HG02938 (cell line): ENCODE data around the gene DMC1.

Experiments used
- ATAC-seq: cut with Tn5 transposase; IDR thresholded peaks from one replicate; pipeline ENCODE4 v1.9.1; 2021; ENCODE audit warnings: mild to moderate bottlenecking, moderate library complexity; ENCODE audit not compliant: unreplicated experiment

DMC1 gene

DNA sequence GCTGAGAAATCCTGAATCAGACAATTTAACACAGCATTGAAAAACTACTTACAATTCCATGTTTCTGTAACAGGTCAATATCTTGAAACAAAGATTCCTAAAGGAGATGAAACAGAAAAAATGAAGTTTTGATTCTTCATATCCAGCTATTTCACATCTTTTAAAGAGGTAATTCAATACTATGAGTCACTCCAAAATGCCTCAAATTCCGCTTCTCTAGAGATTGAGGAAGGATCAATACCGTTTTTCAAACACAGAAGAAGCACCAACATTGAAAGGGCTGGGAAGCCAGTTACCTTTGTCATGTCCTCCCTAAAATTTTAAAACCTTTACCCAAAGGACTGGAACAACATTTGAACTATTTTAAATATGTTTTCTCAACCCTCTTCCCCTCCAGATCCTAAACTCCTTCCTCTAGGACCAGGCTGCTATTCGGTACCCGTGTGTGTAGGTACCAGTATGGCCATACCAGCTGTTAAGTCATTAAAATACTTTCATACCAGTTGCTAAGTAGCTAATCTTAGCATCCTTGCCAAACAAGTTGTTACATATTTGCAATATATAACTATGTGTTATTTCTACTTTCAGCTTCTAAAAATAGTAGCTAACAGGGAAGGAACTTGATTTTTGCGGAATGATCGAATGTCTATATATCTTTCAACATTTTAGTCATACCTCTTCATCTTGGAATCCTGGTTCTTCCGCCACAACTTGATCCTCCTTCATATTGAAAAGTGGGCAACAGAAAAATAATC, 2.3 kb downstream of the DMC1 start:
- ATAC-seq: no peak

DNA sequence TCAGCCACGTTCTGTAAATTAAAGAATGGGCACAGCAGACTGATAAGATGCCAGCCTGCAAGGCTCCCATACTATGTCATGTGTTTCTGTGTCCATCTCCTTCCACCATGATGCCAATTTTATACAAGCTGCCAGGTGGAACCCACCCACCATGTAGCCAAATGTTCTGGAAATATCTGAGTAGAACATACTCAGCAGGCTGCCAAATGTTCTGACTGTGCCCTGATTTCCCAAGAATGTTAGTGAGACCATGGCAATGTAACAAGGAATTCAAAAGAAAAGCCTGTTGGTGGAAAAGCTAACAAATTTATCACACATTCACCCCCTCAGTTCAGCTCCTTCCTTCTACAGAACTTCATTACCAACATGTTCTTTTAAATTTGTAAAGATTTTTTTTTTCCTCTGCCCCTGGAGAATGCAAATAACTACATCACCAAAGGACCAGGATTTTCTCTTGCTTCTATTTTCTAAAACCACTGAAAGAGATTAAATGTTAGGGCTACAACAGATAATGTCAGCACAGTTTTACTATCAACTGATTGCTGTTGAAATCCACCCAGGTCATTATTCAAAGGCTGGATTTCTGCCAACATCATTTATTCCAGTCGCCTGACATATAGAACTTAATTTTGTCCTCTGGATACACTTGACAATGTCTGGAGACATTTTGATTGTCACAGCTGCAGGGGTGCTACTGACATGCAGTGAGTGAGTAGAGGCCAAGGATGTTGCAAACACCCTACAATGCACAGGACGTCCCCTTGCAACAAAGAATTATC, 3.1 kb downstream of the DMC1 start:
- no peak for ATAC-seq

DNA sequence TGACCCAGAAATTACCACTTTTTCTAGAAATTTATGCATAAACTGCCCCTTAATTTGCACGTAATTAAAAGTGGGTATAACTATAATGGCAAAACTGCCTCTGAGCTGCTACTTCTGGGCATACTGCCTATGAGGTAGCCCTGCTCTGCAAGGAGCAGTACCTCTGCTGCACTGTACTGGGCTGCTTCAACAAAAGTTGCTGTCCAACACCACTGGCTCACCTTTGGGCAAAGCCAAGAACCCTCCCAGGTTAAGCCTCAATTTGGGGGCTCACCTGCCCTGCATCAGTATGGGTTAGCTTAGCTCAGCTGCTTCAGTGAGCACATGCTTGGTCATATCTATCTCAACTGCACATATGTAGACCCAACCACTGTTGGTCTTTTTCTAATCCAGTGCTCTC, 4.5 kb downstream of the DMC1 start:
- ATAC-seq: no peak

DNA sequence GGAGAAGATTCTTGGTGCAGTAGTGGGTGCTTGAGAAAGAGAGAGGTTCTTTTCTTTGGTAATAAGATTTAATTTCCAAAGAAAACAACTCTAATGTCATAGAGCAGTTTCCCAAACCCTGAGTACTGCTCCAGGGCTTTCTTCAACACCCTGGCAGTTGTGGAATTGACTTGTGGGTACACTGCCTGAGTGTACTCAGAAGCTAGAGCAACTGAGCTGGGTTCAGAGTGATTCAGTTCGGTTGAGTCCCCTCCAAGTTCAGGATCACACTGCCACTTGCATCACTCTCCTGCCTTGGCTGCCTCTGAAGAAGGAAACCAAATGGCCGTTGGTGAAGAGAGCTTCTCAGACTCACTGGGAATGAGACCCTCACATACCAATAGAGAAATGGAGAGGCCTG, 5.3 kb downstream of the DMC1 start:
- no peak for ATAC-seq

DNA sequence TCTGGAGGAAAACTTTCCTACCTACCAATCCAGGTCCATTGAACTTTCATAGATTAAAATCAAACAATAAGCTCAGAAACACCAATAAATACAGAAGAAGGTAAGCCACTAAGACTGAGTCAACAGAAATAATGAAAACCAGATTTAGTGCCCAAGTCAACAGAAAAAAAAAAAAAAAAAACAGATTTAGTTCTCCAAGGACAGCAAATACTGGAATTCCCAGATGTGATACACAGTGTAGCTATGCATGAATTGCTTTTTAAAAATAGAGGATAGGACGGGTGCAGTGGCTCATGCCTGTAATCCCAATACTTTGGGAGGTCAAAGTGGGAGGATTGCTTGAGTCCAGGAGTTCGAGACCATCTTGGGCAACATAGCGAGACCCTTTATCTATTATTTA, 15.7 kb downstream of the DMC1 start:
- no peak for ATAC-seq

DNA sequence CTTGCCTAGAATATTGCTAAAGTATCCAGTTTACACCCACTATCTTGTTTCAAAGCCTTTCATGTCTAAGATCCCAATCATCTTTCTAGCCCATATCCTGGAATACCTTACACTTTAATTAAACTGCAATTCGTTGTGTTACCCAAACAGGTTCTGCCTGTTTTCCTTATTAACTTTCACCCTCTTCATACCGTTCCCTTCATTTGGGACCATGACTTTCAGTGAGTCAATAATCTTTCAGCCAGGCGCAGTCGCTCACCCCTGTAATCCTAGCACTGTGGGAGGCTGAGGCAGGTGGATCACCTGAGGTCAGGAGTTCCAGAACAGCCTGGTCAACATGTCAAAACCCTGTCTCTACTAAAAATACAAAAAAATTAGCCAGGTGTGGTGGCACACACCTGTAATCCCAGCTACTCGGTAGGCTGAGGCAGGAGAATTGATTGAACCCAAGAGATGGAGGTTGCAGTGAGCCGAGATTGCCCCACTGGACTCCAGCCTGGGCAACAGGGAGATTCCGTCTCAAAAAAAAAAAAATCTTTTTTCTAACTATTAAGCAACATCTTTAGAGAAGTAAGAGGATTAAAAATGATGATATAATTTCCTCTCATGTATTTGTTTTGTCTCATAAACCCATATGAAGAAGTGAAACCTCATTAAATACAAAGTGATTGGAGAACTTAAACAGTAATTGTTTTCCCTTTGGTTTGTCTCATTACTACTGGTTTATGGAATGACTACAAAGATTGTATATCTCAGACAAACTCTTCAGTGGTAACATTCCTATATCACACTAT, 20.7 kb downstream of the DMC1 start:
- no peak for ATAC-seq

- no peak for ATAC-seq
Measured at GRCh38 chr22:38540701-38541100, 29.3 kb downstream of the DMC1 start.

- no peak for ATAC-seq
Measured at GRCh38 chr22:38531251-38531938, 38.6 kb downstream of the DMC1 start.

- ATAC-seq: no peak
Measured at GRCh38 chr22:38524429-38524828, 45.6 kb downstream of the DMC1 start.

DNA sequence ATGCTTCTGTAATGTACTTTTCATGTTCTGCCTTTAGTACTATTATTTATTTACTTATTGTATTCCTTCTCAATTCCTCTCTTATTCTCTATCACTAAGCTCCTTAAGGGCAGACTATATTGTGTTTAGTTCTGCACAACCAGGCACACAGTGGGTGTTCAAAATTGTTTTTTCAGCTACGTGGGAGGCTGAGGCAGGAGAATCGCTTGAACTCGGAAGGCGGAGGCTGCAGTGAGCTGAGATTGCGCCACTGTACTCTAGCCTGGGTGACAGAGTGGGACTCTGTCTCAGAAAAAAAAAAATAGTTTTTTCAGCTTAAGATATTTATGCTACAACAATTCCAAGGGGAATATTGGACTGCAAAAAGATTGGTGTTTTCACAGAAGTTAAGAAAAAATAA, 46.5 kb downstream of the DMC1 start:
- ATAC-seq: no peak

DNA sequence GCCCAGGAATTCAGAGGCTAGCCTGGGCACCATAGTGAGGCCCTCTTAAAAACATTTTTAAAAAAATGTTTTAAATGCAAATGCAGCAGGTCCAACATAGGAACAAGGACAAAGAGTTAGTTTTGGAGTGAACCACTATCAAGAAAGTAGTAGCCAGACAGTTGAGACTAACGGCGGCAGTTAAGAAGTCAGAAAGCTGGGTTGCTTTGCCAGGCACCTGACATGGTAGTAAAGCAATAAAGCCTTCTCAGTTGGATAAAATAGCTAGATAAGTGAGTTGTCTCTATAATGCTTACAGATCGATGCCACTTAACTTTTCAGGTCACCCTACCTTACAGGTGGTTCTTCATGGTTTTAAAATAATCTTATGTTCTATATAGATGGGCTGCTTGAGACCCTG, 47.0 kb downstream of the DMC1 start:
- no peak for ATAC-seq

- no peak for ATAC-seq
Measured at GRCh38 chr22:38519453-38520250, 50.3 kb downstream of the DMC1 start.

- ATAC-seq: no peak
Measured at GRCh38 chr22:38518620-38519019, 51.4 kb downstream of the DMC1 start.

DNA sequence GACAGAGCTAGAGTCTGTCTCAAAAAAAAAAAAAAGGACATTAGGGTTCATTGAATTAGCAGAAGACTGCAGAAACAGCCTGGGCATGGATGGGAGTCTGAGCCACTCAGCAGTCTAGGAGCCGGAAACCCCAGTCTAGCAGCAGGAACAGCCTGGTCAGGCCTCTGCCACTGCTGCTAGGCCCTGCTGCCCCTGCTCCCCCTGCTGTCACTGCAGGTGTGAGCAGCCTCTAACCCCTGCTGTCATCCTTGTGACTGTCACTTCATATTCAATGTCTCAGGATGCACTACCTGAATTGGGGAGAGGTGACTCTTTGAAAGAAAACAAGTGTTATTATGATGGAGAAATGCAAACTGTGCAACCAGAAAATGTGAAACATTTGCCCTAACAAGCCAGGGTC, 56.9 kb downstream of the DMC1 start:
- ATAC-seq: no peak

- ATAC-seq: no peak
Measured at GRCh38 chr22:38510416-38510970, 59.5 kb downstream of the DMC1 start.

GRCh38 chr22:38506118-38506962, 63.6 kb downstream of the DMC1 start, which contains the start of gene DDX17:
DDX17 (minus strand) TSS chr22:38506311.
- peak; percentile 80 for ATAC-seq

DNA sequence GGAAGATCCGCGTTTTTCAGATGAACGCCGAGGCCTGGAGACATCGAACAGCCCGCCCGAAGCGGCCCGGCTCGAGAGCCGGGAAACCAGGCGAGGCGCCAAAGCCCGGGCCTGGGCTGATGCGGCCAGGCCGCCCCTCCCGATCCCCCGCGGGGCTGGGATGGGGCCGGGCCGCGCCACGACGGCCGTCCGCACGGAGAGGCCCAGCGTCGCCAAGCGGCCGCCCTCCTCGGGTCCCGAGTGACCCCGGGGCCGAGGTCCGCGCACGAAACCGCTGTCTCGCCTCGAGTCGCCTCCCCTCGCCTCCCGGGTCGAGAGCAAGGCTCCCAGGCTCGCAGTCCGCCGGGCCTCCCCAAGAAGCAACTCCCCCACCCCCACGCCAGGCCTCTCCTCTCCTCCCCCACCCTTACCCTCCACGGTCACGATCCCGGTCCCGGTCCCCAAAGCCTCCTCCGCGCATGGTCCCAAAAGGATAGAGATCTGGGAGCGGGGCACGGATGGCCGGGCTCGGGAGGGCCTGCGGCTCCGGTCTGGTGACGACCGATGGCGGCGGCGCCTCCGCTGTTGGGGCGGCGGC, 64.4 kb downstream of the DMC1 start:
- peak; percentile 10 for ATAC-seq

DNA sequence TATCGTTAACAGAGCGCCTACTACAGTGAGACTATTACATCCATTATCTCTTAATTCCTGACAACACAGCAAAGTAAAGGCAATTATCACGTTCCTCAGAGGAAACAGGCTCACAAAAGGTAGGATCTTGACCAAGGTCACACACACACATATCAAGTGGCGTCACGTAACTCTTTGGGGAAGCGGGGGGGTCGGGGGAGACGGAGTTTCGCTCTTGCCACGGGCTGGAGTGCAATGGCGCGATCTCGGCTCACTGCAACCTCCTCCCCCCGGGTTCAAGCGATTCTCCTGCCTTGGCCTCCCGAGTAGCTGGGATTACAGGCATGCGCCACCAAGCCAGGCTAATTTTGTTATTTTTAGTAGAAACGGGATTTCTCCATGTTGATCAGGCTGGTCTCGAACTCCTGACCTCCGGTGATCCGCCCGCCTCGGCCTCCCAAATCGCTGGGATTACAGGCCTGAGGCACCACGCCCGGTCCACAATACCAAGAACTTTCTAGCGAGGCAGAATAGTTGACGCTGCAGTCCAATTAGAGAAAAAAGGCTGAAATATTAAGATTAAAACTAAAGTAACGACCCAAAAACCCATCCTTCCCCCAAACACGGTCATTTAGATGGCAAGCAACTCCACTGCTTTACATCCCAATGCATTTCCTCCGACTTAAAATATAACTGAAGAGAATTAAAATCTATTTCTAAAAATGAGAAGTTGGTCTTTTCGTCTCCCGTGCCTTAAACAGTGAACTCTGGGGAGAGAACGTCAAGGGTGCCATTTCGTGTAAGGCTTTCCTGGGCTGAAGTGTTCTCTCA, 65.0 kb downstream of the DMC1 start:
- no peak for ATAC-seq
